Measurements from ENCODE around the gene STAC2.

The STAC2 gene

GRCh38 chr17:39209317-39210092, 16.2 kb downstream of the STAC2 start:
- DNase-seq (ENCODE audit: low read depth in 2 of 3, low spot score in 1 of 3), result peak in 2 of 3 donors; percentile 39 to 45

- DNase-seq (ENCODE audit: low read depth in 2 of 3, low spot score in 1 of 3), result no peak
Measured at GRCh38 chr17:39208893-39209292, 16.9 kb downstream of the STAC2 start.

GRCh38 chr17:39208136-39208535, 17.6 kb downstream of the STAC2 start:
- DNase-seq (ENCODE audit: low read depth in 2 of 3, low spot score in 1 of 3), result no peak

- no peak for DNase-seq (ENCODE audit: low read depth in 2 of 3, low spot score in 1 of 3)
Measured at GRCh38 chr17:39205112-39205526, 20.6 kb downstream of the STAC2 start.

- no peak for DNase-seq (ENCODE audit: low read depth in 2 of 3, low spot score in 1 of 3)
Measured at GRCh38 chr17:39204245-39204644, 21.5 kb downstream of the STAC2 start.

GRCh38 chr17:39200957-39201510, 24.7 kb downstream of the STAC2 start:
- no peak for DNase-seq (ENCODE audit: low read depth in 2 of 3, low spot score in 1 of 3)

- peak; percentile 61 to 72 (median 71) for DNase-seq (ENCODE audit: low read depth in 2 of 3, low spot score in 1 of 3)
Measured at GRCh38 chr17:39200070-39200879, 25.5 kb downstream of the STAC2 start, which contains the start of gene RPL19. TSS of gene RPL19 (plus strand) at chr17:39200283. CDS start at chr17:39200345, 62 bp downstream.

- peak; percentile 79 to 84 (median 82) for DNase-seq (ENCODE audit: low read depth in 2 of 3, low spot score in 1 of 3)
Measured at GRCh38 chr17:39199820-39200069, 26.0 kb downstream of the STAC2 start.

- DNase-seq (ENCODE audit: low read depth in 2 of 3, low spot score in 1 of 3), result no peak
Measured at GRCh38 chr17:39198186-39198566, 27.6 kb downstream of the STAC2 start.

- DNase-seq (ENCODE audit: low read depth in 2 of 3, low spot score in 1 of 3), result peak; percentile 46 to 75 (median 56)
Measured at GRCh38 chr17:39197380-39198185, 28.2 kb downstream of the STAC2 start, which contains the start of gene CACNB1. TSS of gene CACNB1 (minus strand) at chr17:39197669. CDS start at chr17:39197495, 174 bp downstream.

- no peak for DNase-seq (ENCODE audit: low read depth in 2 of 3, low spot score in 1 of 3)
Measured at GRCh38 chr17:39196808-39197291, 28.9 kb downstream of the STAC2 start.

- no peak for DNase-seq (ENCODE audit: low read depth in 2 of 3, low spot score in 1 of 3)
Measured at GRCh38 chr17:39196241-39196807, 29.4 kb downstream of the STAC2 start.

GRCh38 chr17:39195568-39196160, 30.1 kb downstream of the STAC2 start:
- DNase-seq (ENCODE audit: low read depth in 2 of 3, low spot score in 1 of 3), result no peak

- DNase-seq (ENCODE audit: low read depth in 2 of 3, low spot score in 1 of 3), result no peak
Measured at GRCh38 chr17:39194985-39195524, 30.7 kb downstream of the STAC2 start.

- no peak for DNase-seq (ENCODE audit: low read depth in 2 of 3, low spot score in 1 of 3)
Measured at GRCh38 chr17:39194089-39194984, 31.4 kb downstream of the STAC2 start.

- DNase-seq (ENCODE audit: low read depth in 2 of 3, low spot score in 1 of 3), result no peak
Measured at GRCh38 chr17:39193346-39193745, 32.4 kb downstream of the STAC2 start.

GRCh38 chr17:39192901-39193300, 32.8 kb downstream of the STAC2 start:
- no peak for DNase-seq (ENCODE audit: low read depth in 2 of 3, low spot score in 1 of 3)

- no peak for DNase-seq (ENCODE audit: low read depth in 2 of 3, low spot score in 1 of 3)
Measured at GRCh38 chr17:39191750-39192510, 33.8 kb downstream of the STAC2 start.

All from stimulated activated CD4-positive, alpha-beta T cell treated with anti-CD3 and anti-CD28 coated beads, Interleukin-12 subunit alpha, Interleukin-12 subunit beta, amount 100 ng/mL, for 48 hours (primary cell).